ENCODE data around the gene GPD2.

Gene GPD2

DNA sequence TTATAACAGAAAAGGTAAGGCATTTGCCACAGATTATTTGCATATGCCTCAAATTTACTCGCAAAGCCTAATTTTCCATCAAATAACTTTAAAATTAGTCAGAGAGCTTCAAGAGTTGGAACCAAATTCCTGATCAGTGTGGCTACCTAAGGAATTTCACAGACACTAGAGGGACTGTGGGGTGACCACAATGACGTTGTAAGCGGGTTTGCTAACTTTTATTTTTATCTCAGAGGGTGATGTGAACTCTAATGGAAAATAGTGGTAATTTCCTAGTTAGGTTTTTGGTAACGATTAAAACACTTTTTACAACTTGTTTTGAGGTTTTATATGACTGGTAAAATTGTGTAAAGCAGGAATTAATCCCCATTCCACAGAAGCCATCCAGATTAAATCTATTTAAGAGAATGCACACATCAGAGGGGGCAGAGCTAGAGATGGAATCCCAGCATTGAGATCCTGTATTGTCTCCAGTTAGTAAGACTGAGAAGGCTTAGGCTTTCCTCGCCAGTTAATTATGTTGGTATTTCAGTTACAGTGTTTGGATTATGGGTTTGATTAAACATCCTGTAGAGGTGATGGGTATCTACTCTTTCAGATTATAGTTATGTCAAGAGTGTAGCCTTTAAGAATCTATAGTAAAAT, 129.0 kb downstream of the GPD2 start:
- H3K4me1 ChIP-seq = no peaks in the 10 kb centered on the region
- no peak for TF ChIP-seq Cebpa-rat (IDR thresholded peaks at IDR 0.05)
- peaks cover 10% of the 10 kb centered on the region for H3K36me3 ChIP-seq
- no peak overlapping the region for H3K4me3 ChIP-seq
- H3K9me3 ChIP-seq = no peaks in the 10 kb centered on the region
- H4K20me1 ChIP-seq = no peaks in the 10 kb centered on the region
- H3K27ac ChIP-seq = no peak overlapping the region
- no peak overlapping the region for H3K9ac ChIP-seq
- no peaks in the 10 kb centered on the region for H3K27me3 ChIP-seq
- no peak overlapping the region for H3K4me2 ChIP-seq

DNA sequence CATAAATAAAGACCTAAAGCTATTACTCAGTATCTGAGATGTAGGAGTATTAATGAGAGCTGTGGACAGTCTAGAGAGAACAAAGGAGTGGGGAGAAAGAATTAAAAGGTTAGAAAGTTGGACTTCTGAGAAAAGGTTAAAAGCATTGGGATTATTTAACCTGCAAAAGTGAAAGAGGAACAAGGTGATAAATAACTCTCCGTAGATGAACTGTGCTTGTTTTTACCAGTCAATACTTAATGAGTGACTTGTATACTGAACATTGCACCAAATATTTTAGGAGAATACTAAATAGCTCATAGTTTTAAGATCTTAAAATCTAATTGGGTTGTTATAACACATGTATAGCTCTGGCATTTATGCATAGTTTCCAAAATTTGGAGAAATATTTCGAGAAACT, 137.5 kb downstream of the GPD2 start:
- no peak overlapping the region for H3K27ac ChIP-seq
- no peak overlapping the region for H3K4me2 ChIP-seq
- H3K36me3 ChIP-seq = peaks cover 32% of the 10 kb centered on the region
- no peaks in the 10 kb centered on the region for H4K20me1 ChIP-seq
- no peaks in the 10 kb centered on the region for H3K9me3 ChIP-seq
- TF ChIP-seq Cebpa-rat (IDR thresholded peaks at IDR 0.05) = no peak
- H3K9ac ChIP-seq = no peak overlapping the region
- no peaks in the 10 kb centered on the region for H3K4me1 ChIP-seq
- H3K27me3 ChIP-seq = no peaks in the 10 kb centered on the region
- no peak overlapping the region for H3K4me3 ChIP-seq

GRCh38 chr2:156574112-156574511, 137.9 kb downstream of the GPD2 start:
- H3K4me1 ChIP-seq = no peaks in the 10 kb centered on the region
- no peak for TF ChIP-seq Cebpa-rat (IDR thresholded peaks at IDR 0.05)

GRCh38 chr2:156576005-156576404, 139.8 kb downstream of the GPD2 start:
- no peaks in the 10 kb centered on the region for H4K20me1 ChIP-seq
- no peak overlapping the region for H3K4me3 ChIP-seq
- H3K4me2 ChIP-seq = no peak overlapping the region
- no peaks in the 10 kb centered on the region for H3K9me3 ChIP-seq
- no peaks in the 10 kb centered on the region for H3K27me3 ChIP-seq
- peaks cover 22% of the 10 kb centered on the region; the same call in 1 of the 2 replicates for H3K36me3 ChIP-seq
- no peak overlapping the region for H3K27ac ChIP-seq
- no peaks in the 10 kb centered on the region for H3K4me1 ChIP-seq
- TF ChIP-seq Cebpa-rat (IDR thresholded peaks at IDR 0.05) = no peak
- no peak overlapping the region for H3K9ac ChIP-seq

More at GRCh38 chr2:156574112-156574511, 137.9 kb downstream of the GPD2 start:
- Histone ChIP-seq H3K9me3 (no peaks in the 10 kb centered on the region), H3K4me2 (no peak overlapping the region), H3K9ac (no peak overlapping the region), H3K4me3 (no peak overlapping the region), H3K27me3 (no peaks in the 10 kb centered on the region), H3K27ac (no peak overlapping the region), H3K36me3 (peaks cover 32% of the 10 kb centered on the region), H4K20me1 (no peaks in the 10 kb centered on the region)

DNA sequence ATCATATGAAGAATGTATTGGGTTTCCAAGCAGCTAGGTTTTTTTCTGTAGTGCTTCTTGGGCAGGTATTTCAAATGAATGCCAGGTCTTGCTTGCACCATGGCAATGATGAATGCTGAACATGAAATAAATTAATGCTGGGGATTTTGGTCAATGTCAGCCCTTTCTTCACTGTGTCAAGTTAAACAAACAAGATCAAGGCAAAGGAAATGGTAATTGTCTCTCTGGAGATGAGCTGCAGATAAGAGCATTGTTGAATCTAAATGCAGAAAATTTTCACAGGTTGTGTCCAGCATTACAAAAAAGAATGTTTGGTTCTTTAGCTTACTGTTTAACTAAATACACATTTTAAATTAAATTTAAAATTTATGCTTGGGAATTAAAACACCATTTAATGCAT, 144.3 kb downstream of the GPD2 start:
- no peaks in the 10 kb centered on the region for H3K9me3 ChIP-seq
- H3K36me3 ChIP-seq = peaks cover 14% of the 10 kb centered on the region; the same call in 1 of the 2 replicates
- no peak overlapping the region for H3K27ac ChIP-seq
- H4K20me1 ChIP-seq = no peaks in the 10 kb centered on the region
- no peaks in the 10 kb centered on the region for H3K4me1 ChIP-seq
- TF ChIP-seq Cebpa-rat (IDR thresholded peaks at IDR 0.05) = no peak
- no peaks in the 10 kb centered on the region for H3K27me3 ChIP-seq
- no peak overlapping the region for H3K4me2 ChIP-seq
- H3K4me3 ChIP-seq = no peak overlapping the region
- H3K9ac ChIP-seq = no peak overlapping the region

DNA sequence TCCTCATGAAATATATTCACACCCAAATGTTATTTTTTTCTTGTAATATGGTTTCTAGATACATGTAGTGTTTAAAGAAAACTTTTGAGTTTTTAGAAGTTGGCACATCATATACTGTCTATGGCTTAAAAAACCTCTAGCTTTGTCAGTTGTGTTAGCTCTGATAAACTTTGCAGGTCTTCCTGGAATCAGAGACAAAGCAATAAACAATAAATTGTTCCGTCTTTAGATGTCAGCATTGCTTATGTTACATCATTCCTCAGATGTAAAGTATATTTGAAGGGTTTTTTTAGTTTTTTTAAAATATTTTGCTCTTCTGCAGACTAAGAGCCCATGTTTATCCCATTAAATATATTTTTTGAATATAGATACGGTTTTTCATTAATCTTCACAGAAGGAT, 145.1 kb downstream of the GPD2 start:
- H3K9ac ChIP-seq = no peak overlapping the region
- no peak overlapping the region for H3K4me3 ChIP-seq
- no peak overlapping the region for H3K4me2 ChIP-seq
- no peak for TF ChIP-seq Cebpa-rat (IDR thresholded peaks at IDR 0.05)
- peaks cover 13% of the 10 kb centered on the region; the same call in 1 of the 2 replicates for H3K36me3 ChIP-seq
- no peaks in the 10 kb centered on the region for H3K4me1 ChIP-seq
- H3K27ac ChIP-seq = no peak overlapping the region
- no peaks in the 10 kb centered on the region for H3K27me3 ChIP-seq
- no peaks in the 10 kb centered on the region for H4K20me1 ChIP-seq
- no peaks in the 10 kb centered on the region for H3K9me3 ChIP-seq

DNA sequence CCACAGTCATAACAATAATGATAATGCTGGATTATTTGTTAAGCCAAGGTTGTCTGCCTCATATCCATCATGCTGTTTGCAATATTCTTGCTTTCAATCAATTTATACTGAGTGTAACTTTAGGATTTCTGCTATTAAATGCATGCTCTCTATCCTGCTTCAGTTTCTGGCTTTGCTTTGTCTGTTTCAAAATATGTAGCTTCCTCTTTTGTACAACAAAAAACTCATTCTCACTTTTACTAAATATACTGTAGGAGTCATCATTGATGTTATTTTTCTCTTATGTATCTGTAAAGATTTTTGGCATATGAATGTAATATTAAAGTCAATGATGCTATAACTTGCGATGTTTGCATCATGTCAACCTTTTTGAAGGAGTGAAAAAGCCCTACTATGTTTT, 149.3 kb downstream of the GPD2 start:
- Histone ChIP-seq H3K27ac (no peak overlapping the region), H3K4me2 (no peak overlapping the region), H3K9ac (no peak overlapping the region), H3K36me3 (peaks cover 4% of the 10 kb centered on the region; the same call in 1 of the 2 replicates), H3K9me3 (no peaks in the 10 kb centered on the region), H3K4me3 (no peak overlapping the region), H4K20me1 (no peaks in the 10 kb centered on the region), H3K4me1 (no peaks in the 10 kb centered on the region), H3K27me3 (no peaks in the 10 kb centered on the region)
- TF ChIP-seq Cebpa-rat (IDR thresholded peaks at IDR 0.05) = no peak

- Histone ChIP-seq H3K4me3 (no peak overlapping the region), H4K20me1 (no peaks in the 10 kb centered on the region), H3K27ac (no peak overlapping the region), H3K4me1 (no peaks in the 10 kb centered on the region), H3K9me3 (no peaks in the 10 kb centered on the region), H3K4me2 (no peak overlapping the region), H3K9ac (no peak overlapping the region), H3K36me3 (peaks cover 4% of the 10 kb centered on the region; the same call in 1 of the 2 replicates), H3K27me3 (no peaks in the 10 kb centered on the region)
- no peak for TF ChIP-seq Cebpa-rat (IDR thresholded peaks at IDR 0.05)
Measured at GRCh38 chr2:156586621-156587020, 150.4 kb downstream of the GPD2 start.

- TF ChIP-seq Cebpa-rat (IDR thresholded peaks at IDR 0.05) = no peak
- H3K36me3 ChIP-seq = no peaks in the 10 kb centered on the region
- no peaks in the 10 kb centered on the region for H3K4me1 ChIP-seq
- no peaks in the 10 kb centered on the region for H3K9me3 ChIP-seq
- no peak overlapping the region for H3K27ac ChIP-seq
- H4K20me1 ChIP-seq = no peaks in the 10 kb centered on the region
- no peaks in the 10 kb centered on the region for H3K27me3 ChIP-seq
- H3K4me3 ChIP-seq = no peak overlapping the region
- H3K4me2 ChIP-seq = no peak overlapping the region
- no peak overlapping the region for H3K9ac ChIP-seq
Measured at GRCh38 chr2:156589381-156590079, 153.4 kb downstream of the GPD2 start.

DNA sequence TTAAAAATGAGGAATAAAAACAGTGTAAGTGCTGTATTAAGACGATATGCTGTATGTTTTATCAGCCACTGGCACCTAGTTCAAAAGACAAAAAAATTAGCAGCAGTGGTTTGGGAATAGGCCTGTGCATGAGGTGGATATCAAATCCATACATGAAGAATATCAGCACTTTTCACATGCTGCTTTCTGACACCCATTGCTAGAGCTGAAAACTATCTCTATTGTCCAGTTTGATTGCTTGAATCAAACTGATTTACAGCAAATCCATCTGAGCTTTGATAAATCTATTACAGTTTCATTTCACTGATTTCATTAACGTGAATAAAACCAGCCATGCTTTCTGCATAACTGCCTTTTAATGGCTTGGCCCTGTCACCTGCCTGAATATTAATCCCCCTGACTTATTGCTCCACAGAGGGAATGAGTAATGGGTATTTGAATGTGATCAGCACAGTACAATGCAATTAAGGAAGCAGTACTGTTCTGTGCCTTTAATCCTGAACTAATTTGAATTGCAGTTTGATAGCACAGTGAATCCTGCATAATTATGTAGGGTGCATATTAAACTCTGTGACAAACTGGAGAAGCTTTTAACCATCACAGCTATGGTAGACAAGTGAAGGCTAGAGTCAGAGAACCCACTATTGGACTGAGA, 154.0 kb downstream of the GPD2 start:
- Histone ChIP-seq H3K4me3 (no peak overlapping the region), H3K27ac (no peak overlapping the region), H3K4me2 (no peak overlapping the region), H3K36me3 (no peaks in the 10 kb centered on the region), H3K4me1 (no peaks in the 10 kb centered on the region), H4K20me1 (no peaks in the 10 kb centered on the region), H3K9ac (no peak overlapping the region), H3K9me3 (no peaks in the 10 kb centered on the region), H3K27me3 (no peaks in the 10 kb centered on the region)
- no peak for TF ChIP-seq Cebpa-rat (IDR thresholded peaks at IDR 0.05)

All from BLaER1 (cell line).